ENCODE results near the gene CFAP210. TPM values are rescaled to one million over a fixed set of nuclear protein-coding genes. Genes with fewer than 3 reads are reported as not detected.

CFAP210 gene
- total RNA-seq, 3 donors from 2014 or later (not counting 1 experiment from before 2014, with no cell fraction given): 0.27 to 8.4 (median 1.5) TPM

DNA sequence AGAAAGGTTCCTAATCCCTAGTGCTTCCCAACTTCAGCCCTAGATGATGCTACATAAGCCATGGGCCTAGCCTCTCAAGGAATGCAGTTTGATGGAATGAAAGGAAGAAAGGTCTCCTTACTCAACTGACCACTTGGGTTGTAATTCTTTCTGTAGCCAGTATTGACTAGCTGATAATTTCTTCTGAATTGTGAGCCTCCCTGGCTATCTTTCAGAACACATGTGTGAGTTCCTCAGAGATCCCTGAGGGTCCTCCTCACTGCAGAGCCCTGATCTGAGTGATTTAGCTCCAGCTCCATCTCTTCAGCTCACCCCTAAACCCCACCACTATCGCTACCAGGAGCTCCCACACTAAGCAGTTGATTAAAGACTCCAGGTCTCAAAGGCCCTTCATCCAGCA, 31.5 kb downstream of the CFAP210 start:
- Mint-ChIP-seq H3K27ac (no peak overlapping the region), H3K4me3 (no peak overlapping the region), H3K9me3 (no peaks in the 10 kb centered on the region), H3K4me1 (peaks cover 0 to 4% of the 10 kb centered on the region in 2 donors), H3K27me3 (ENCODE audit: low read depth in 2 of 2) (peaks cover 0 to 5% of the 10 kb centered on the region in 2 donors), H3K36me3 (no peaks in the 10 kb centered on the region)
- H3K36me3 ChIP-seq (ENCODE audit: control insufficient read depth, insufficient read depth, low read length): no peaks in the 10 kb centered on the region
- no peaks in the 10 kb centered on the region for H3K27me3 ChIP-seq (ENCODE audit: control insufficient read depth, insufficient read depth, low read length)
- no peak overlapping the region for H3K27ac ChIP-seq (ENCODE audit: low read length)
- no peak for DNase-seq
- H3K4me3 ChIP-seq (ENCODE audit: low read length): no peak overlapping the region
- 96% methylated on average over 1 of the region's 1 CpG for WGBS (ENCODE audit: insufficient coverage)
- TF ChIP-seq, protein P1, sequence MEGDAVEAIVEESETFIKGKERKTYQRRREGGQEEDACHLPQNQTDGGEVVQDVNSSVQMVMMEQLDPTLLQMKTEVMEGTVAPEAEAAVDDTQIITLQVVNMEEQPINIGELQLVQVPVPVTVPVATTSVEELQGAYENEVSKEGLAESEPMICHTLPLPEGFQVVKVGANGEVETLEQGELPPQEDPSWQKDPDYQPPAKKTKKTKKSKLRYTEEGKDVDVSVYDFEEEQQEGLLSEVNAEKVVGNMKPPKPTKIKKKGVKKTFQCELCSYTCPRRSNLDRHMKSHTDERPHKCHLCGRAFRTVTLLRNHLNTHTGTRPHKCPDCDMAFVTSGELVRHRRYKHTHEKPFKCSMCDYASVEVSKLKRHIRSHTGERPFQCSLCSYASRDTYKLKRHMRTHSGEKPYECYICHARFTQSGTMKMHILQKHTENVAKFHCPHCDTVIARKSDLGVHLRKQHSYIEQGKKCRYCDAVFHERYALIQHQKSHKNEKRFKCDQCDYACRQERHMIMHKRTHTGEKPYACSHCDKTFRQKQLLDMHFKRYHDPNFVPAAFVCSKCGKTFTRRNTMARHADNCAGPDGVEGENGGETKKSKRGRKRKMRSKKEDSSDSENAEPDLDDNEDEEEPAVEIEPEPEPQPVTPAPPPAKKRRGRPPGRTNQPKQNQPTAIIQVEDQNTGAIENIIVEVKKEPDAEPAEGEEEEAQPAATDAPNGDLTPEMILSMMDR (IDR thresholded peaks at IDR 0.05): no peak
- H3K4me1 ChIP-seq (ENCODE audit: control insufficient read depth, insufficient read depth, low read length): no peaks in the 10 kb centered on the region
- intact Hi-C loops (cut with micrococcal nuclease): no loop called here
- H3K9me3 ChIP-seq (ENCODE audit: control insufficient read depth, insufficient read depth, low read length): no peaks in the 10 kb centered on the region
- ATAC-seq: no peak

DNA sequence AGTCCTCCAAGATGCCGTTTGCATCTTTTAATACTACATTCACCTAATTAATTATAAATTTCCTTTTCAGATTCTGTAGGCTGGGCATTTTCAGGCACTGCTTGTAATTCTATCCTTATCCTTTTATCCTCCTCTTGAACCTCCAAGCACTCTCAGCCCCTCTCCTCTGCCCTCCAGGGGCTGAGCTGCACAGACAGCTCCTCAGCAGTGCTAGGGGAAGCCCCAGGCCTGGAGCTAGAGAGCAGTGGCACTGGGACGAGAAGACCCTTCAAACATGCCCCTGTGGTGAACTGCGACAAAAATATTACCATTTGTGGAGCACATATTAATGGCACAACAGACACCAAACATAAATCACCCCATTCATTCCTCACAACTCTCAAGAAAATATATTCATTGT, 32.9 kb downstream of the CFAP210 start:
- Histone ChIP-seq H3K27me3 (ENCODE audit: control insufficient read depth, insufficient read depth, low read length) (no peaks in the 10 kb centered on the region), H3K4me1 (ENCODE audit: control insufficient read depth, insufficient read depth, low read length) (no peaks in the 10 kb centered on the region), H3K27ac (ENCODE audit: low read length) (no peak overlapping the region), H3K4me3 (ENCODE audit: low read length) (no peak overlapping the region), H3K9me3 (ENCODE audit: control insufficient read depth, insufficient read depth, low read length) (no peaks in the 10 kb centered on the region), H3K36me3 (ENCODE audit: control insufficient read depth, insufficient read depth, low read length) (no peaks in the 10 kb centered on the region)
- DNase-seq (no peak), ATAC-seq (no peak)
- H3K4me3 Mint-ChIP-seq: no peak overlapping the region
- H3K36me3 Mint-ChIP-seq: no peaks in the 10 kb centered on the region
- H3K27me3 Mint-ChIP-seq (ENCODE audit: low read depth in 2 of 2): peaks cover 0 to 3% of the 10 kb centered on the region in 2 donors
- H3K4me1 Mint-ChIP-seq: peaks cover 0 to 4% of the 10 kb centered on the region in 2 donors
- TF ChIP-seq, protein P1 (IDR thresholded peaks at IDR 0.05): no peak
- 82% methylated on average over 3 of the region's 3 CpGs for WGBS (ENCODE audit: insufficient coverage)
- intact Hi-C loops (cut with micrococcal nuclease): no loop called here
- no peak overlapping the region for H3K27ac Mint-ChIP-seq
- no peaks in the 10 kb centered on the region for H3K9me3 Mint-ChIP-seq

DNA sequence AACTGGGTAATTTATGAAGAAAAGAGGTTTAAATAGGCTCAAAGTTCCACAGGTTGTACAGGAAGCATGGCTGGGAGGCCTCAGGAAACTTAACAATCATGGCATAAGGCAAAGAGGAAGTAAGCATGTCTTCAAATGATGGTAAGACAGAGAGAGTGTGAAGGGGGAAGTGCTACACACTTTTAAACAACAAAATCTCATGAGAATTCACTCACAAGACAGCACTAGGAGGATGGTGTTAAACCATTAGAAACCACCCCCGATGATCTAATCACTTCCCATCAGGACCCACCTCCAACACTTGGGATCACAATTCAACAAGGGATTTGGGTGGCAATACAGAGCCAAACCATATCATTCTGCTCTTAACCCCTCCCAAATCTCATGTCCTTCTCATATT, 34.9 kb downstream of the CFAP210 start:
- no peaks in the 10 kb centered on the region for H3K9me3 ChIP-seq (ENCODE audit: control insufficient read depth, insufficient read depth, low read length)
- no peak overlapping the region for H3K4me3 ChIP-seq (ENCODE audit: low read length)
- TF ChIP-seq, protein P1 (IDR thresholded peaks at IDR 0.05): no peak
- no peaks in the 10 kb centered on the region for H3K9me3 Mint-ChIP-seq
- no peaks in the 10 kb centered on the region for H3K27me3 ChIP-seq (ENCODE audit: control insufficient read depth, insufficient read depth, low read length)
- H3K4me3 Mint-ChIP-seq: no peak overlapping the region
- no peak overlapping the region for H3K27ac Mint-ChIP-seq
- H3K4me1 ChIP-seq (ENCODE audit: control insufficient read depth, insufficient read depth, low read length): no peaks in the 10 kb centered on the region
- peaks cover 0 to 4% of the 10 kb centered on the region in 2 donors for H3K4me1 Mint-ChIP-seq
- H3K27me3 Mint-ChIP-seq (ENCODE audit: low read depth in 2 of 2): peaks cover under 1 to 7% of the 10 kb centered on the region in 2 donors
- H3K27ac ChIP-seq (ENCODE audit: low read length): no peak overlapping the region
- no peak for DNase-seq
- no peaks in the 10 kb centered on the region for H3K36me3 Mint-ChIP-seq
- ATAC-seq: no peak
- H3K36me3 ChIP-seq (ENCODE audit: control insufficient read depth, insufficient read depth, low read length): no peaks in the 10 kb centered on the region
- intact Hi-C loops (cut with micrococcal nuclease): no loop called here
- 9% methylated on average over 1 of the region's 1 CpG for WGBS (ENCODE audit: insufficient coverage)

DNA sequence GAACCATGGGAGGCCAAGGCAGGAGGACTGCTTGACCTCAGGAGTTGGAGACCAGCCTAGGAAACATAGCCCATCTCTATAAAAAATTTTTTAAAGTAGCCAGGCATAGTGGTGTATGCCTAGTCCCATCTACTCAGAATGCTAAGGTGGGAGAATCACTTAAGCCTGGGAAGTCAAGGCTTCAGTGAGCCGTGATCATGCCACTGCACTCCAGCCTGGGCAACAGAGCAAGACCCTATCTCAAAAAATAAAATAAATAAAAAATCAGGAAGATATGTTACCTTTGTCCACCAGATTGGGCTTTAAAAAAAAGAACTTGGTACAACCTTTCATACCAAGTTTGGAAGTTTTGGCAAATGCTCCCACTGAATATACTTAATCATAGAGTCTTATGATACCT, 35.3 kb downstream of the CFAP210 start:
- no peaks in the 10 kb centered on the region for H3K27me3 ChIP-seq (ENCODE audit: control insufficient read depth, insufficient read depth, low read length)
- H3K27ac ChIP-seq (ENCODE audit: low read length): no peak overlapping the region
- H3K9me3 ChIP-seq (ENCODE audit: control insufficient read depth, insufficient read depth, low read length): no peaks in the 10 kb centered on the region
- Mint-ChIP-seq H3K27ac (no peak overlapping the region), H3K9me3 (no peaks in the 10 kb centered on the region), H3K36me3 (no peaks in the 10 kb centered on the region), H3K4me1 (peaks cover 0 to 4% of the 10 kb centered on the region in 2 donors), H3K27me3 (ENCODE audit: low read depth in 2 of 2) (peaks cover 4 to 9% of the 10 kb centered on the region in 2 donors), H3K4me3 (no peak overlapping the region)
- intact Hi-C loops (cut with micrococcal nuclease): no loop called here
- TF ChIP-seq, protein P1 (IDR thresholded peaks at IDR 0.05): no peak
- H3K4me3 ChIP-seq (ENCODE audit: low read length): no peak overlapping the region
- no CpG with 5 or more reads among the region's 1 CpG for WGBS (ENCODE audit: insufficient coverage)
- no peaks in the 10 kb centered on the region for H3K36me3 ChIP-seq (ENCODE audit: control insufficient read depth, insufficient read depth, low read length)
- DNase-seq (no peak), ATAC-seq (no peak)
- H3K4me1 ChIP-seq (ENCODE audit: control insufficient read depth, insufficient read depth, low read length): no peaks in the 10 kb centered on the region

Measured in natural killer cell (primary cell).